ENCODE measurements around the gene MYBL2. TPM values are rescaled to one million over a fixed set of nuclear protein-coding genes. Genes with fewer than 3 reads are reported as not detected.
A peak's percentile ranks its signal among the peaks of the same experiment; 100 is the strongest.

Gene MYBL2
- total and polyA plus RNA-seq, 12 donors = 0.17 to 6.0 (median 1.0) TPM; not detected in 1

DNA sequence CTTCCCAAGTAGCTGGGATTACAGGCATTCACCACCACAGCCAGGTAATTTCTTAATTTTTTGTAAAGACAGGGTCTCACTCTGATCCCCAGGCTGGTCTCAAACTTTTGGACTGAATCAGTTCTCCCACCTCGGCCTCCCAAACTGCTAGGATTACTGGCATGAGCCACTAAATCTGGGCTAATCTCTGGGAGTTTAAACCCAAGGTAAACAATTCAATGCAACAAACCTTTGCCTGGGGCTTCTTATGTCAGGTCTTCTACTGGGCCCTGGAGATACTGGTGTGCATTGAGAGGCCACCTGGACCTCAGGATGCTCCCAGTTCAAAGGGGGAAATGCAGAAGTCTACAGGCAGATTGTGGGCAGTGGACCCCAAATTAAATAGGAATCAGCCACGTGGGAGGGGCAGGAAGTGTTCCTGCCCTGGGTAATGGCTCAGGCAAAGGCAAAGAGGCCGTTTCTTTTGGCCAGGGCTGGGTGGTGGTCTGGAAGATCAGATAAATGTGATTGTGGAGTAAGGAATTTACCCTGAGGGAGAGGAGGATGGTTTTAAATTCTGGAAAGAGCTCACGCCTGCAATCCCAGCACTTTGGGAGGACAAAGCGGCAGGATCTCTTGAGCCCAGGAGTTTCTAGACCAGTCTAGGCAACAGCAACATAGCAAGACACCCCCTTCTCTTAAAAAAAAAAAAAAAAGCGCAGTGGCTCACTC, 1.3 kb upstream of the MYBL2 start:
- TF ChIP-seq POLR2A (IDR thresholded peaks at IDR 0.05) = no peak
- TF ChIP-seq, protein P1, sequence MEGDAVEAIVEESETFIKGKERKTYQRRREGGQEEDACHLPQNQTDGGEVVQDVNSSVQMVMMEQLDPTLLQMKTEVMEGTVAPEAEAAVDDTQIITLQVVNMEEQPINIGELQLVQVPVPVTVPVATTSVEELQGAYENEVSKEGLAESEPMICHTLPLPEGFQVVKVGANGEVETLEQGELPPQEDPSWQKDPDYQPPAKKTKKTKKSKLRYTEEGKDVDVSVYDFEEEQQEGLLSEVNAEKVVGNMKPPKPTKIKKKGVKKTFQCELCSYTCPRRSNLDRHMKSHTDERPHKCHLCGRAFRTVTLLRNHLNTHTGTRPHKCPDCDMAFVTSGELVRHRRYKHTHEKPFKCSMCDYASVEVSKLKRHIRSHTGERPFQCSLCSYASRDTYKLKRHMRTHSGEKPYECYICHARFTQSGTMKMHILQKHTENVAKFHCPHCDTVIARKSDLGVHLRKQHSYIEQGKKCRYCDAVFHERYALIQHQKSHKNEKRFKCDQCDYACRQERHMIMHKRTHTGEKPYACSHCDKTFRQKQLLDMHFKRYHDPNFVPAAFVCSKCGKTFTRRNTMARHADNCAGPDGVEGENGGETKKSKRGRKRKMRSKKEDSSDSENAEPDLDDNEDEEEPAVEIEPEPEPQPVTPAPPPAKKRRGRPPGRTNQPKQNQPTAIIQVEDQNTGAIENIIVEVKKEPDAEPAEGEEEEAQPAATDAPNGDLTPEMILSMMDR (IDR thresholded peaks at IDR 0.05) = no peak
- Histone ChIP-seq H3K36me3 (replicated peaks in 1 of 2) (no peaks in the 10 kb centered on the region), H3K27ac (no peak overlapping the region), H3K9me3 (replicated peaks in 1 of 3) (no peaks in the 10 kb centered on the region), H3K27me3 (peaks cover 11% of the 10 kb centered on the region), H3K4me3 (no peak overlapping the region), H3K4me1 (replicated peaks in 1 of 2) (peaks cover 5 to 10% of the 10 kb centered on the region in 2 donors)
- WGBS, 4 donors = 75 to 88% (median 80%) methylated on average over 6 of the region's 6 CpGs
- DNase-seq = peak in 1 of 7 donors; percentile 5
- intact Hi-C loops (cut with DNase I) = no loop called here

DNA sequence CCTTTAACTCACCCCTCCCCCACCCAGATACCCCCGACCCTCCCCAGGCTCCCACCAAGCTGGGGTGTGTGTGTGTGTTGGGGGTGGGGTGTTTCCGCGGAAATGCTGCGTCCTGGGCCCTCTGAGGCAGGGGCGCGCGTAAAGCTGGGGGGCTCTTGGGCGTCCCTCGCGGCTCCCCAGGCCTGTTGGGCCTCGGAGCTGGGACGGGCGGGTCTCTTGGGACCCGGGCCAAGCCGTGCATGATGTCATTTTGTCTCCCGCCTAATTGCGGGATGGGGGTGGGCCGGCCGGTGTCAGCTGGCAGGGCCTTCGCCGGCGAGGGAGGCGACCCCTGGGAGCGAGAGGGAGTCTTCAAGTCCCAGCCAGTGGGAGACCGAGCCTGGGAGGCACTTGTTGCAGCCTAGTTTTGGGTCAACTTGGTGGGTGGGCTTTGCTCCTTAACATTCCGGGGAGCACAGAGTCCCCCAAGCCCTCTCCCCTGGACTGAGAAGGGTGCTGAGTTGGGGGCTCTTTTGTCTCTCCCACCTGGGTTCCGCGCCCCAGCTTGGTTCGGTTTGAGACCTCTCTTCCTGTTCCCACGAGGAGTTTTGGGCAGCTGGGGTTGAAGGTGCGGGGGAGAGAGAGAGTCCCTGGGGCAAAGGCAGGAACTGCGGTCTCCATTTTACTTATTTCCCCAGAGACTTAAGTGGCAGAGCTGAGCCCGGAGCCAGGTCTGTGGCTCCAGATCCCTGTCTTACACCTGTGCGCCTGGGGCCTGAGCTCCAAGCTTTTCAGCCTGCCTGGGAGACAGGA, 623 bp downstream of the MYBL2 start:
- Histone ChIP-seq H3K27me3 (peaks cover 11% of the 10 kb centered on the region), H3K9me3 (replicated peaks in 1 of 3) (no peaks in the 10 kb centered on the region), H3K4me3 (peak overlapping the region in 1 of 4 donors; percentile 55), H3K36me3 (replicated peaks in 1 of 2) (no peaks in the 10 kb centered on the region), H3K4me1 (replicated peaks in 1 of 2) (peaks cover 5 to 10% of the 10 kb centered on the region in 2 donors), H3K27ac (no peak overlapping the region)
- intact Hi-C loops (cut with DNase I) = no loop called here
- DNase-seq = peak in 1 of 7 donors; percentile 17
- TF ChIP-seq POLR2A (IDR thresholded peaks at IDR 0.05) = no peak
- TF ChIP-seq, protein P1 (IDR thresholded peaks at IDR 0.05) = no peak
- WGBS, 4 donors = 8 to 18% (median 12%) methylated on average over 16 to 34 of the region's 34 CpGs

DNA sequence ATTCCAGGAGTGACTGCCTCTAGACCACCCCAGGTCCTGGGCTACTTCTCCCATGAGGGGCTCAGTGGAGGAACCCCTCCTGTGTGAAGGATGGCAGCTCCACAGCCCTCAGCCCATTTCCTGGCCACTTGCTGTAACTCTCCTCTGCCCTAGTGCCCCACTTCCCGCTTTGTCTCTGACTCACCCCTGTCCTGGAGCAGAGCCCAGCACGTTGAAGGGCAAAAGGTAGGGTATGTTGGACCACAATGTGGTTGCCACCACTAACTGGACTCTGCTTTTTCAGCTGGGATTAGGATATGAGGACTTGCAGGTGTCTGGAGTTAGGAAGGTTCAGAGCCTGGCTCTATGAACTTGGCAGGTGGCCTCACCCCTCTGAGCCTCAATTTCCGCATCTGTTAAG, 2.4 kb downstream of the MYBL2 start:
- no peak overlapping the region for H3K27ac ChIP-seq
- peak in 6 of 7 donors; percentile 39 to 77 (median 66) for DNase-seq
- H3K4me3 ChIP-seq = no peak overlapping the region
- no peaks in the 10 kb centered on the region for H3K9me3 ChIP-seq (replicated peaks in 1 of 3)
- WGBS, 4 donors = 56 to 76% (median 60%) methylated on average over 3 of the region's 3 CpGs
- TF ChIP-seq, protein P1 (IDR thresholded peaks at IDR 0.05) = no peak
- no peak for TF ChIP-seq POLR2A (IDR thresholded peaks at IDR 0.05)
- H3K4me1 ChIP-seq (replicated peaks in 1 of 2) = peaks cover 5 to 10% of the 10 kb centered on the region in 2 donors
- peaks cover 11% of the 10 kb centered on the region for H3K27me3 ChIP-seq
- intact Hi-C loops (cut with DNase I) = no loop called here
- H3K36me3 ChIP-seq (replicated peaks in 1 of 2) = no peaks in the 10 kb centered on the region

DNA sequence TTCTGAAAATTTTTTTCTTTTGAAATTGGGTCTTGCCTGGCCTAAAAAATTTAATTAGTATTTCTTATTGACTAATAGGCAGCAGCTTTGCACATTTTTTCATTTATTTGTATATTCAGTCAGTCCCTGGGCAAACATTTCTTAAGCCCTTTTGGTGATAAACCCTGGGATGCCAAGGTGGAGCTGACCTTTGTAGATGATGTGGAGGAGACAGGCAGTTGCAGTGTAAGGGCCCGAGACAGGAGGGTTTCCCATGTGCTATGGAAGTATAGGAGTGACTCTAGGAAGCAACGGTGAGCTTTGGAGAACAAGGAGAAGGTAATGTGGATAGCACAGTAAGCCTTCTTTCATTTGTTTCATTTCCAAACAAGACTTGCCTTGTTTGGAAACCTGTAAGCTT, 3.5 kb downstream of the MYBL2 start:
- intact Hi-C loops (cut with DNase I) = no loop called here
- Histone ChIP-seq H3K27me3 (peaks cover 11% of the 10 kb centered on the region), H3K27ac (no peak overlapping the region), H3K9me3 (replicated peaks in 1 of 3) (no peaks in the 10 kb centered on the region), H3K4me3 (no peak overlapping the region), H3K4me1 (replicated peaks in 1 of 2) (peaks cover 5 to 10% of the 10 kb centered on the region in 2 donors), H3K36me3 (replicated peaks in 1 of 2) (no peaks in the 10 kb centered on the region)
- TF ChIP-seq POLR2A (IDR thresholded peaks at IDR 0.05) = no peak
- TF ChIP-seq, protein P1 (IDR thresholded peaks at IDR 0.05) = no peak
- WGBS, 4 donors = 84 to 90% (median 88%) methylated on average over 2 of the region's 2 CpGs
- DNase-seq = no peak

All from adrenal gland (tissue), 12 donors.